Left ventricle myocardium inferior (tissue), 1 donor: ENCODE results near the gene NANOS3. TPM values are rescaled to one million over a fixed set of nuclear protein-coding genes. Genes with fewer than 3 reads are reported as not detected.
"Not testable (repeated sequence)": the region's sequence is repeated elsewhere in the genome, so short reads cannot be mapped to it uniquely, and the experiment has no call there.

Source experiments
- DNase-seq: peaks from one replicate; pipeline ENCODE4 v3.0.0-alpha.2; 2020
- H3K27ac ChIP-seq: fragments of 200-600 bp; replicated peaks from 2 replicates; pipeline ENCODE4 v1.8.0; 2021
- H3K27me3 ChIP-seq: fragments of 200-600 bp; 2 replicates; pipeline ENCODE4 v1.8.0; 2021; ENCODE audit warnings: low read depth
- H3K36me3 ChIP-seq: fragments of 200-600 bp; 2 replicates; pipeline ENCODE4 v1.8.0; 2021
- H3K4me1 ChIP-seq: fragments of 200-600 bp; 2 replicates; pipeline ENCODE4 v1.8.0; 2021
- H3K4me3 ChIP-seq: fragments of 200-600 bp; 2 replicates; pipeline ENCODE4 v1.8.0; 2021; ENCODE audit warnings: mild to moderate bottlenecking, moderate library complexity
- H3K9me3 ChIP-seq: fragments of 200-600 bp; replicated peaks from 2 replicates; pipeline ENCODE4 v1.8.0; 2021
- CTCF ChIP-seq: fragments of 200-600 bp; IDR thresholded peaks from 2 replicates; pipeline ENCODE4 v1.8.0; 2021; ENCODE audit warnings: antibody characterized with exemption, mild to moderate bottlenecking, borderline replicate concordance
- intact Hi-C: fragments of 100-400 bp; cut with micrococcal nuclease; formaldehyde crosslinking; loops from one replicate; pipeline ENCODE4 v1.11.0; 2022
- total RNA-seq: library from RNA; stranded (reverse); fragmentation: NEBNext Ultra II Directional; extraction: Animal tissue kit (Norgen Biotek cat#: 25700); gene quantifications from one replicate; pipeline ENCODE4 v1.2.1, GENCODE V29; 2021
- donor health status: DM: no; HTN: yes; CAD: no; lungs with severe emphysema.

The NANOS3 gene
- total RNA-seq, 1 donor from 2014 or later: 1.3 TPM

- peaks cover 10% of the 10 kb centered on the region for H3K4me1 ChIP-seq
- no peak for DNase-seq
Observed at GRCh38 chr19:13918726-13919411, 41.9 kb downstream of the NANOS3 start.

DNA sequence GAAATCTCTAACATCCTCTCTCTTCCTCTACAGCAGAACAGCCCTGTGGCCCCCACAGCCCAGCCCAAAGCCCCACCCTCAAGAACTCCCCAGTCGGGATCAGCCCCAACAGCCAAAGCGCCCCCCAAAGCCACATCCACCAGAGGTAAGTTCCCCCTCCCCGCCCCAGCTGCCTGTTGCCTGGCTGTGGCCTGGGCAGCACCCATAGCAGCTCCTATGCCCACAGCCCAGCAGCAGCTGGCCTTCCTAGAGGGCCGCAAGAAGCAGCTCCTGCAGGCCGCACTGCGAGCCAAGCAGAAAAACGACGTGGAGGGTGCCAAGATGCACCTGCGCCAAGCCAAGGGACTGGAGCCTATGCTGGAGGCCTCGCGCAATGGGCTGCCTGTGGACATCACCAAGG, 43.6 kb downstream of the NANOS3 start:
- no peak for TF ChIP-seq CTCF
- Histone ChIP-seq H3K27me3 (no peaks in the 10 kb centered on the region), H3K36me3 (peaks cover 96% of the 10 kb centered on the region), H3K4me3 (no peak overlapping the region), H3K4me1 (peaks cover 10% of the 10 kb centered on the region), H3K9me3 (peaks cover 4% of the 10 kb centered on the region), H3K27ac (no peak overlapping the region)
- DNase-seq: no peak
- intact Hi-C loops: no loop called here

More at GRCh38 chr19:13918726-13919411, 41.9 kb downstream of the NANOS3 start:
- H3K27ac ChIP-seq: peak overlapping the region; percentile 65
- H3K36me3 ChIP-seq: peaks cover 96% of the 10 kb centered on the region
- TF ChIP-seq CTCF: no peak
- H3K27me3 ChIP-seq: no peaks in the 10 kb centered on the region
- intact Hi-C loops: no loop called here
- peaks cover 4% of the 10 kb centered on the region for H3K9me3 ChIP-seq
- H3K4me3 ChIP-seq: no peak overlapping the region

DNA sequence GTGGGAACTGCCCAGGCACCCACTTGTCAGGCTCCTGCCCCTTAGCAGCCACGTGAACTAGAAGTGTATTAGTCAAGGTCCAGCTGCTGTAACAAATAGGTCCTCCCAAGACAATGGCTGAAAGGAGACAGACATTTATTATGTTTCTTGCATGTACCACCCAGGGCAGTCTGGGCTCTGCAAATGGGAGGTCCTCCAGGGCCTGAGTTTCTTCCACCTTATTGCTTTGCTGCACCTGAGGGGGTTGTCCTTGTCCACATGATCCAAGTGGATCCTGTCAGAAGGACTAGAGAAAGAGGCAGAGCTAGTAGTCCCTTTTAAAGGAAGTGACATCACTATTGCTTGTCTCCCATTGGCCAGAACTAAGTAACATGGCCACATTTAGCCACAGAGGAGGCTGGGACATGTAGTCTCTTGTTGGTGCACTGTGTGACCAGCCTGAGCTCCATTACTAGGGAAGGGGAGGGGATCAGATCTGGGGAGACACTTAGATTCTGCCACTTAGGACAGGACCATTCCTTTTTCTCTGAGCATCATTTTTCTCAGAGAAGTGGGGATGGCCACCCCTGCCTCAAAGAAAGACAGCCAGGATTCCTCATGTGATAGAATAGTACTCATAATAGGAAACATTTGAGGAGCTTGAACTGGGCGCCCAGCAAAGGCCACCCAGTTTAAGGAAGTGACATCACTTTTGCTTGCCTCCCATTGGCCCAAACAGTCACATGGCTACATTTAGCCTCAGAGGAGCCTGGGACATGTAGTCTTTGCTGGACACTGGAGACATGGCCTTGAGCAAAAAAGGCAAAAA, 44.2 kb downstream of the NANOS3 start:
- intact Hi-C loops: no loop called here

GRCh38 chr19:13922118-13922517, 45.2 kb downstream of the NANOS3 start:
- Histone ChIP-seq H3K36me3 (peaks cover 94% of the 10 kb centered on the region), H3K4me1 (peaks cover 15% of the 10 kb centered on the region)
- intact Hi-C loops, H3K4me3 ChIP-seq, H3K27ac ChIP-seq, H3K9me3 ChIP-seq, H3K27me3 ChIP-seq, DNase-seq: not testable (repeated sequence)

More for the DNA sequence above, 44.2 kb downstream of the NANOS3 start:
- DNase-seq: no peak
- Histone ChIP-seq H3K27me3 (no peaks in the 10 kb centered on the region), H3K4me1 (peaks cover 13% of the 10 kb centered on the region), H3K4me3 (no peak overlapping the region), H3K9me3 (peaks cover 4% of the 10 kb centered on the region), H3K36me3 (peaks cover 94% of the 10 kb centered on the region), H3K27ac (no peak overlapping the region)
- TF ChIP-seq CTCF: no peak

- Histone ChIP-seq H3K4me1 (peaks cover 14% of the 10 kb centered on the region), H3K27me3 (no peaks in the 10 kb centered on the region), H3K4me3 (no peak overlapping the region), H3K27ac (no peak overlapping the region), H3K36me3 (peaks cover 96% of the 10 kb centered on the region), H3K9me3 (peaks cover 4% of the 10 kb centered on the region)
- intact Hi-C loops: no loop called here
- no peak for TF ChIP-seq CTCF
- no peak for DNase-seq
Observed at GRCh38 chr19:13923194-13923987, 46.5 kb downstream of the NANOS3 start.
